Endothelial cell of umbilical vein (primary cell): ENCODE data around the gene IRF2BP1. TPM values are rescaled to one million over a fixed set of nuclear protein-coding genes. Genes with fewer than 3 reads are reported as not detected.

Experiments
- polyA plus RNA-seq, 4 experiments: library from polyadenylated mRNA; depleted of rRNA in 3 of 4; stranded (reverse) in 3 of 4; unstranded in 1 of 4; fragments of >200 nt; gene quantifications; 2 replicates each; pipeline versions ENCODE4 v1.2.1 to v1.2.3, GENCODE V29; 2011 to 2012; ENCODE audit warnings: missing spikeins in 1 of 4
- total RNA-seq: library from RNA; stranded (reverse); gene quantifications from 2 replicates; pipeline ENCODE4 v1.2.3, GENCODE V29; 2021

The IRF2BP1 gene
- total and polyA plus RNA-seq, 2 donors (not counting 3 experiments of a cell fraction or from before 2014, with no cell fraction given): 12.3 to 17.5 TPM

Other genes with a start within 250 kb of the IRF2BP1 start
- 27.4 and 28.9 TPM in 2 replicates for gene EML2, start 246.7 kb downstream of the IRF2BP1 start, total RNA-seq
- 23.3 and 23.8 TPM in 2 replicates for gene EML2, start 246.7 kb downstream of the IRF2BP1 start, polyA plus RNA-seq
- gene GIPR, start 217.9 kb downstream of the IRF2BP1 start, total RNA-seq: not detected in 2 replicates
- gene GIPR, start 217.9 kb downstream of the IRF2BP1 start, polyA plus RNA-seq: not detected in 2 replicates
- gene SNRPD2, start 194.2 kb downstream of the IRF2BP1 start, total RNA-seq: 519 and 532 TPM in 2 replicates
- gene SNRPD2, start 194.2 kb downstream of the IRF2BP1 start, polyA plus RNA-seq: 406 and 512 TPM in 2 replicates
- gene QPCTL, start 193.5 kb downstream of the IRF2BP1 start, total RNA-seq: 15.3 and 17.6 TPM in 2 replicates
- gene QPCTL, start 193.5 kb downstream of the IRF2BP1 start, polyA plus RNA-seq: 22.5 and 26.0 TPM in 2 replicates
- 18.3 and 21.2 TPM in 2 replicates for gene FBXO46, start 155.2 kb downstream of the IRF2BP1 start, total RNA-seq
- 7.7 and 7.8 TPM in 2 replicates for gene FBXO46, start 155.2 kb downstream of the IRF2BP1 start, polyA plus RNA-seq
- not detected in 2 replicates for gene MEIOSIN, start 152.7 kb downstream of the IRF2BP1 start, total RNA-seq
- not detected in 2 replicates for gene MEIOSIN, start 152.7 kb downstream of the IRF2BP1 start, polyA plus RNA-seq
- 15.2 and 16.7 TPM in 2 replicates for gene SIX5, start 116.9 kb downstream of the IRF2BP1 start, total RNA-seq
- gene SIX5, start 116.9 kb downstream of the IRF2BP1 start, polyA plus RNA-seq: 13.1 and 15.3 TPM in 2 replicates
- 70.4 and 73.3 TPM in 2 replicates for gene DMPK, start 103.7 kb downstream of the IRF2BP1 start, total RNA-seq
- gene DMPK, start 103.7 kb downstream of the IRF2BP1 start, polyA plus RNA-seq: 36.6 and 45.2 TPM in 2 replicates
- 81.1 and 81.6 TPM in 2 replicates for gene DMWD, start 93.3 kb downstream of the IRF2BP1 start, total RNA-seq
- gene DMWD, start 93.3 kb downstream of the IRF2BP1 start, polyA plus RNA-seq: 36.9 and 45.5 TPM in 2 replicates
- gene RSPH6A, start 70.8 kb downstream of the IRF2BP1 start, total RNA-seq: 0.25 and 0.62 TPM in 2 replicates
- gene RSPH6A, start 70.8 kb downstream of the IRF2BP1 start, polyA plus RNA-seq: 0.03 TPM in 1 of 2 replicates, not detected in the other
- 94.5 and 95.7 TPM in 2 replicates for gene SYMPK, start 23.0 kb downstream of the IRF2BP1 start, total RNA-seq
- gene SYMPK, start 23.0 kb downstream of the IRF2BP1 start, polyA plus RNA-seq: 89.8 and 104 TPM in 2 replicates
- gene FOXA3, start 21.8 kb downstream of the IRF2BP1 start, total RNA-seq: not detected in 2 replicates
- gene FOXA3, start 21.8 kb downstream of the IRF2BP1 start, polyA plus RNA-seq: 0.06 TPM in 2 replicates
- 9.0 and 9.6 TPM in 2 replicates for gene MYPOP, start 16.5 kb upstream of the IRF2BP1 start, total RNA-seq
- 3.9 TPM in 2 replicates for gene MYPOP, start 16.5 kb upstream of the IRF2BP1 start, polyA plus RNA-seq
- not detected in 2 replicates for gene NANOS2, start 28.6 kb upstream of the IRF2BP1 start, total RNA-seq
- not detected in 2 replicates for gene NANOS2, start 28.6 kb upstream of the IRF2BP1 start, polyA plus RNA-seq
- gene NOVA2, start 87.7 kb upstream of the IRF2BP1 start, total RNA-seq: 34.2 and 35.2 TPM in 2 replicates
- 4.2 and 5.6 TPM in 2 replicates for gene NOVA2, start 87.7 kb upstream of the IRF2BP1 start, polyA plus RNA-seq
- gene CCDC61, start 109.3 kb upstream of the IRF2BP1 start, total RNA-seq: 14.8 and 20.1 TPM in 2 replicates
- gene CCDC61, start 109.3 kb upstream of the IRF2BP1 start, polyA plus RNA-seq: 9.6 and 10.3 TPM in 2 replicates
- not detected in 2 replicates for gene PGLYRP1, start 136.9 kb upstream of the IRF2BP1 start, total RNA-seq
- gene PGLYRP1, start 136.9 kb upstream of the IRF2BP1 start, polyA plus RNA-seq: not detected in 2 replicates
- gene IGFL4, start 154.9 kb upstream of the IRF2BP1 start, total RNA-seq: not detected in 2 replicates
- not detected in 2 replicates for gene IGFL4, start 154.9 kb upstream of the IRF2BP1 start, polyA plus RNA-seq
- not detected in 2 replicates for gene IGFL3, start 238.5 kb upstream of the IRF2BP1 start, total RNA-seq
- not detected in 2 replicates for gene IGFL3, start 238.5 kb upstream of the IRF2BP1 start, polyA plus RNA-seq